SK-N-MC (cell line): ENCODE measurements around the gene SLC25A13.

ENCODE experiments used
- EZH2 ChIP-seq: fragments of 200-600 bp; sonication (generic); IDR thresholded peaks from one replicate; pipeline ENCODE4 v1.6.1; 2017; ENCODE audit warnings: antibody characterized with exemption
- FOXP2 ChIP-seq: optimal IDR thresholded peaks from 2 replicates; pipeline ENCODE3; 2011; ENCODE audit warnings: mild to moderate bottlenecking, moderate library complexity; ENCODE audit not compliant: insufficient read depth; ENCODE audit errors: extremely low read length, control extremely low read depth
- POLR2AphosphoS5 ChIP-seq: IDR thresholded peaks from 2 replicates; pipeline ENCODE4 v1.6.1; 2012; ENCODE audit warnings: mild to moderate bottlenecking, low read depth, low read length, borderline replicate concordance

DNA sequence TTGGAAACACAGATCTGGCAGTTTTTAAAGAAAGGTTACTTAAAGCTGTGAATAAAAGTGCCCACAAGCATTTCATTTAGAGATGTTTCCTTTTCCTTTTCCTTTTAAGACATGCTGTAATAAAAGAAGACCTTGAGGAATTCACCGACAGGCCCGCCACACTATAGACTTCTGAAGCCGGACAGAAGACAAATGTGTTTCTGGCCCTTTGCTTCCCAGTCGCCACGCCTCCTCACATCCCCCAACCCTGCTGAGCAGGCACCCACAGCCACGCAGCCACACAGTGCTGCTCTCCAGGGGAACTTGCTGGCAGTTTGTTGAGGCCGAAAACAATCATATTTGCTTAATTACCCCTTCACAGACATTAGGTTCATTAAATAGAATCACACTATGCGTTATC is 83.4 kb downstream of the SLC25A13 start:
- TF ChIP-seq EZH2 (no peak), POLR2AphosphoS5 (no peak), FOXP2 (no peak)
